ENCODE measurements around the gene PLEKHJ1. TPM values are rescaled to one million over a fixed set of nuclear protein-coding genes. Genes with fewer than 3 reads are reported as not detected.

The PLEKHJ1 gene
- total and polyA plus RNA-seq, 3 donors from 2014 or later = 111 to 153 (median 126) TPM

DNA sequence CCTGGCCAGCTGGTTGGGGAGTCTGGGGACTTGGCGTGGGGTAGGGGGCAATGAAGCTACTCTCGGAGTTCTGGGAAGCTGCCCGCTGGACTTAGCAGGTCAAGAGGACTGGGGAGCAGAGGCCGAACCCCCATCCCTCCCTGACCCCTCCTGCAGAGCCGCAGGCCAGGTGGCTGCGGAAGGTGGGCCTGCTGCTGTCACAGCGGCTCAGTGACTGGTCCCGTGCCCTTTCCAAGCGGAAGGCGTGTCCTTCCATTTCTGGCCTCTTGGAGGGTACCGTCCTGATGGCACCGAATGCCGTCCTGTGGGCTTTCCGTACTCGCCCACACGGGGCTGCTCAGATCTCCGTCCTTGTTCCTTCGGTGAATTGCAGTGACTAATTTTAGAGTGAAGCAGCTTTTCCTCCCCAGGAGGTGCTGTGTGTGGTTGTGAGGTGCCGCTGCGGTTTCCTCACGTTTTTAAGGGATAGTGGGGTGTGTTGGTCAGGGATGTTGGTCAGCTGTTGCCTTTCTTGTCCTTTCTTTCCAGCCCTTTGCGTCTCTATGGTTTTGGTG lies 51.6 kb downstream of the PLEKHJ1 start:
- H3K4me3 ChIP-seq = no peak overlapping the region
- H3K27me3 ChIP-seq = no peaks in the 10 kb centered on the region
- H3K27ac ChIP-seq = no peak overlapping the region
- DNase-seq = no peak
- no peaks in the 10 kb centered on the region for H3K9me3 ChIP-seq
- intact Hi-C loops (cut with DNase I; ENCODE audit: low total_unique reads) = no loop called here
- 92 to 94% methylated on average over 18 to 22 of the region's 22 CpGs for WGBS, 2 donors
- TF ChIP-seq, protein P1, sequence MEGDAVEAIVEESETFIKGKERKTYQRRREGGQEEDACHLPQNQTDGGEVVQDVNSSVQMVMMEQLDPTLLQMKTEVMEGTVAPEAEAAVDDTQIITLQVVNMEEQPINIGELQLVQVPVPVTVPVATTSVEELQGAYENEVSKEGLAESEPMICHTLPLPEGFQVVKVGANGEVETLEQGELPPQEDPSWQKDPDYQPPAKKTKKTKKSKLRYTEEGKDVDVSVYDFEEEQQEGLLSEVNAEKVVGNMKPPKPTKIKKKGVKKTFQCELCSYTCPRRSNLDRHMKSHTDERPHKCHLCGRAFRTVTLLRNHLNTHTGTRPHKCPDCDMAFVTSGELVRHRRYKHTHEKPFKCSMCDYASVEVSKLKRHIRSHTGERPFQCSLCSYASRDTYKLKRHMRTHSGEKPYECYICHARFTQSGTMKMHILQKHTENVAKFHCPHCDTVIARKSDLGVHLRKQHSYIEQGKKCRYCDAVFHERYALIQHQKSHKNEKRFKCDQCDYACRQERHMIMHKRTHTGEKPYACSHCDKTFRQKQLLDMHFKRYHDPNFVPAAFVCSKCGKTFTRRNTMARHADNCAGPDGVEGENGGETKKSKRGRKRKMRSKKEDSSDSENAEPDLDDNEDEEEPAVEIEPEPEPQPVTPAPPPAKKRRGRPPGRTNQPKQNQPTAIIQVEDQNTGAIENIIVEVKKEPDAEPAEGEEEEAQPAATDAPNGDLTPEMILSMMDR (IDR thresholded peaks at IDR 0.05) = no peak
- TF ChIP-seq POLR2A (IDR thresholded peaks at IDR 0.05) = no peak
- H3K36me3 ChIP-seq (ENCODE audit: low read depth, missing control alignments) = no peaks in the 10 kb centered on the region
- peaks cover 12% of the 10 kb centered on the region for H3K4me1 ChIP-seq

MicroRNAs within 50 kb of the gene (microRNA counts, 767-probe panel; counts per million panel counts)
- 0 to 152 counts per million in 2 donors for microRNA hsa-miR-1227

Small RNA genes within 50 kb of the gene (microRNA-seq; reads per million reads assigned to microRNA genes)
- gene MIR1227 (ENCODE audit: borderline number of aligned reads in 2 of 2, borderline replicate concordance in 1 of 2) = 2.1 to 3.5 reads per million in 2 donors
- 0 reads per million in 2 donors for gene MIR4321 (ENCODE audit: borderline number of aligned reads in 2 of 2, borderline replicate concordance in 1 of 2)

Small RNA genes within 50 kb of the gene (small RNA-seq; reads per million reads assigned to genes)
- gene MIR1227 = 0 to 0.18 reads per million in 2 donors

Other genes with a start within 250 kb of the PLEKHJ1 start
- 100 to 1,000 TPM in 1 of 2 donors, 10 to 100 TPM in 1; 61.1 to 117 TPM for gene BTBD2, start 220.6 kb downstream of the PLEKHJ1 start, total RNA-seq
- gene BTBD2, start 220.6 kb downstream of the PLEKHJ1 start, polyA plus RNA-seq (ENCODE audit: insufficient read depth, low read depth, low replicate concordance) = 43.2 TPM
- 100 to 1,000 TPM in 1 of 2 donors, 10 to 100 TPM in 1; 93.0 to 103 TPM for gene MKNK2, start 185.1 kb downstream of the PLEKHJ1 start, total RNA-seq
- 76.5 TPM for gene MKNK2, start 185.1 kb downstream of the PLEKHJ1 start, polyA plus RNA-seq (ENCODE audit: insufficient read depth, low read depth, low replicate concordance)
- gene MOB3A, start 140.0 kb downstream of the PLEKHJ1 start, total RNA-seq = 10 to 100 TPM; 22.8 to 31.6 TPM
- 17.8 TPM for gene MOB3A, start 140.0 kb downstream of the PLEKHJ1 start, polyA plus RNA-seq (ENCODE audit: insufficient read depth, low read depth, low replicate concordance)
- 100 to 1,000 TPM; 208 to 276 TPM for gene IZUMO4, start 139.4 kb downstream of the PLEKHJ1 start, total RNA-seq
- gene IZUMO4, start 139.4 kb downstream of the PLEKHJ1 start, polyA plus RNA-seq (ENCODE audit: insufficient read depth, low read depth, low replicate concordance) = 796 TPM
- gene AP3D1, start 84.8 kb downstream of the PLEKHJ1 start, total RNA-seq = 100 to 1,000 TPM; 201 to 204 TPM
- 134 TPM for gene AP3D1, start 84.8 kb downstream of the PLEKHJ1 start, polyA plus RNA-seq (ENCODE audit: insufficient read depth, low read depth, low replicate concordance)
- 100 to 1,000 TPM; 128 to 147 TPM for gene DOT1L, start 72.4 kb downstream of the PLEKHJ1 start, total RNA-seq
- 183 TPM for gene DOT1L, start 72.4 kb downstream of the PLEKHJ1 start, polyA plus RNA-seq (ENCODE audit: insufficient read depth, low read depth, low replicate concordance)
- gene SF3A2, start 495 bp upstream of the PLEKHJ1 start, total RNA-seq = 100 to 1,000 TPM; 102 to 122 TPM
- gene SF3A2, start 495 bp upstream of the PLEKHJ1 start, polyA plus RNA-seq (ENCODE audit: insufficient read depth, low read depth, low replicate concordance) = 117 TPM
- 100 to 1,000 TPM; 180 to 268 TPM for gene AMH, start 13.0 kb upstream of the PLEKHJ1 start, total RNA-seq
- gene AMH, start 13.0 kb upstream of the PLEKHJ1 start, polyA plus RNA-seq (ENCODE audit: insufficient read depth, low read depth, low replicate concordance) = 50.8 TPM
- gene JSRP1, start 20.1 kb upstream of the PLEKHJ1 start, total RNA-seq = 1 to 10 TPM; 2.2 to 2.6 TPM
- gene JSRP1, start 20.1 kb upstream of the PLEKHJ1 start, polyA plus RNA-seq (ENCODE audit: insufficient read depth, low read depth, low replicate concordance) = 4.6 TPM
- gene PEAK3, start 45.8 kb upstream of the PLEKHJ1 start, total RNA-seq = under 1 TPM; 0.37 to 0.55 TPM
- 0.16 TPM for gene PEAK3, start 45.8 kb upstream of the PLEKHJ1 start, polyA plus RNA-seq (ENCODE audit: insufficient read depth, low read depth, low replicate concordance)
- gene LINGO3, start 71.8 kb upstream of the PLEKHJ1 start, total RNA-seq = 1 to 10 TPM; 2.1 to 3.5 TPM
- 0.45 TPM for gene LINGO3, start 71.8 kb upstream of the PLEKHJ1 start, polyA plus RNA-seq (ENCODE audit: insufficient read depth, low read depth, low replicate concordance)
- 100 to 1,000 TPM; 163 to 179 TPM for gene LSM7, start 92.3 kb upstream of the PLEKHJ1 start, total RNA-seq
- 80.7 TPM for gene LSM7, start 92.3 kb upstream of the PLEKHJ1 start, polyA plus RNA-seq (ENCODE audit: insufficient read depth, low read depth, low replicate concordance)
- 100 to 1,000 TPM; 158 to 215 TPM for gene SPPL2B, start 92.4 kb upstream of the PLEKHJ1 start, total RNA-seq
- 132 TPM for gene SPPL2B, start 92.4 kb upstream of the PLEKHJ1 start, polyA plus RNA-seq (ENCODE audit: insufficient read depth, low read depth, low replicate concordance)
- 1 to 10 TPM; 8.4 to 9.8 TPM for gene TMPRSS9, start 123.9 kb upstream of the PLEKHJ1 start, total RNA-seq
- 3.5 TPM for gene TMPRSS9, start 123.9 kb upstream of the PLEKHJ1 start, polyA plus RNA-seq (ENCODE audit: insufficient read depth, low read depth, low replicate concordance)
- gene TIMM13, start 191.3 kb upstream of the PLEKHJ1 start, total RNA-seq = 10 to 100 TPM; 57.5 to 60.6 TPM
- 66.6 TPM for gene TIMM13, start 191.3 kb upstream of the PLEKHJ1 start, polyA plus RNA-seq (ENCODE audit: insufficient read depth, low read depth, low replicate concordance)
- gene LMNB2, start 220.6 kb upstream of the PLEKHJ1 start, total RNA-seq = 10 to 100 TPM; 69.4 to 69.7 TPM
- 77.4 TPM for gene LMNB2, start 220.6 kb upstream of the PLEKHJ1 start, polyA plus RNA-seq (ENCODE audit: insufficient read depth, low read depth, low replicate concordance)
- gene GADD45B, start 239.8 kb upstream of the PLEKHJ1 start, total RNA-seq = 10 to 100 TPM; 30.5 to 59.7 TPM
- gene GADD45B, start 239.8 kb upstream of the PLEKHJ1 start, polyA plus RNA-seq (ENCODE audit: insufficient read depth, low read depth, low replicate concordance) = 16.9 TPM